Measurements from ENCODE around the gene SLC25A34.

SLC25A34 gene

DNA sequence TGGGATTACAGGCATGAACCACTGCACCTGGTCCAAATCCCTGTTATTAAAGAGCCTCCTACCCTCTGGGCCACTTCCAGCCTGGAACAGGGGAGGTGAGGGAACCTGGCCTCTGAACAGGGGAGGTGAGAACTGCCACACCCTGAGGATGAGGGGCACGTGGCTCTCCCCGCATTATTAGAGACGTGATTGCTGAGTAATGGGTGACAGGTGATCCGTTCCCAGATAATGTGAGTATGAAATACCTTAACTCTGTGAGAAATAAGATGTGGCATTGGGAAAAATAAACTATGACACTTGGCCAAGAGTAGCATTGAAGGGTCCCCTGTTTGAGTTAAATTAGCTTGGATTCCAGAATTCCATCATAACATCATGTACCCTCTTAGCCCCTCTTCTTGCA, 13.6 kb upstream of the SLC25A34 start (continued):
- no peak for TF ChIP-seq TSHZ1 (tag by site-specific recombination; IDR thresholded peaks at IDR 0.05; ENCODE audit: borderline replicate concordance)
- TF ChIP-seq PATZ1 (tag by site-specific recombination; IDR thresholded peaks at IDR 0.05): no peak
- no peak for TF ChIP-seq ZNF791 (tag by site-specific recombination; IDR thresholded peaks at IDR 0.05)
- TF ChIP-seq SCRT2 (tag by site-specific recombination; IDR thresholded peaks at IDR 0.05): no peak
- no peak for TF ChIP-seq ZNF629 (tag by site-specific recombination; IDR thresholded peaks at IDR 0.05)
- no peak for TF ChIP-seq ZXDB (tag by site-specific recombination; IDR thresholded peaks at IDR 0.05)
- no peak for TF ChIP-seq ZNF76 (tag by site-specific recombination; IDR thresholded peaks at IDR 0.05; ENCODE audit: borderline replicate concordance, low read depth)
- TF ChIP-seq ZNF433 (tag by site-specific recombination; IDR thresholded peaks at IDR 0.05; ENCODE audit: low read depth): no peak
- no peak for TF ChIP-seq ZNF223 (tag by site-specific recombination; IDR thresholded peaks at IDR 0.05)
- TF ChIP-seq ZNF837 (tag by site-specific recombination; IDR thresholded peaks at IDR 0.05): no peak
- TF ChIP-seq, protein P1, sequence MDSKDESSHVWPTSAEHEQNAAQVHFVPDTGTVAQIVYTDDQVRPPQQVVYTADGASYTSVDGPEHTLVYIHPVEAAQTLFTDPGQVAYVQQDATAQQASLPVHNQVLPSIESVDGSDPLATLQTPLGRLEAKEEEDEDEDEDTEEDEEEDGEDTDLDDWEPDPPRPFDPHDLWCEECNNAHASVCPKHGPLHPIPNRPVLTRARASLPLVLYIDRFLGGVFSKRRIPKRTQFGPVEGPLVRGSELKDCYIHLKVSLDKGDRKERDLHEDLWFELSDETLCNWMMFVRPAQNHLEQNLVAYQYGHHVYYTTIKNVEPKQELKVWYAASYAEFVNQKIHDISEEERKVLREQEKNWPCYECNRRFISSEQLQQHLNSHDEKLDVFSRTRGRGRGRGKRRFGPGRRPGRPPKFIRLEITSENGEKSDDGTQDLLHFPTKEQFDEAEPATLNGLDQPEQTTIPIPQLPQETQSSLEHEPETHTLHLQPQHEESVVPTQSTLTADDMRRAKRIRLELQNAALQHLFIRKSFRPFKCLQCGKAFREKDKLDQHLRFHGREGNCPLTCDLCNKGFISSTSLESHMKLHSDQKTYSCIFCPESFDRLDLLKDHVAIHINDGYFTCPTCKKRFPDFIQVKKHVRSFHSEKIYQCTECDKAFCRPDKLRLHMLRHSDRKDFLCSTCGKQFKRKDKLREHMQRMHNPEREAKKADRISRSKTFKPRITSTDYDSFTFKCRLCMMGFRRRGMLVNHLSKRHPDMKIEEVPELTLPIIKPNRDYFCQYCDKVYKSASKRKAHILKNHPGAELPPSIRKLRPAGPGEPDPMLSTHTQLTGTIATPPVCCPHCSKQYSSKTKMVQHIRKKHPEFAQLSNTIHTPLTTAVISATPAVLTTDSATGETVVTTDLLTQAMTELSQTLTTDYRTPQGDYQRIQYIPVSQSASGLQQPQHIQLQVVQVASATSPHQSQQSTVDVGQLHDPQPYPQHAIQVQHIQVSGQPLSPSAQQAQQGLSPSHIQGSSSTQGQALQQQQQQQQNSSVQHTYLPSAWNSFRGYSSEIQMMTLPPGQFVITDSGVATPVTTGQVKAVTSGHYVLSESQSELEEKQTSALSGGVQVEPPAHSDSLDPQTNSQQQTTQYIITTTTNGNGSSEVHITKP (tag by site-specific recombination; IDR thresholded peaks at IDR 0.05): no peak
- no peak for TF ChIP-seq ZNF362 (tag by site-specific recombination; IDR thresholded peaks at IDR 0.05)
- no peak for TF ChIP-seq ZBTB21 (tag by site-specific recombination; IDR thresholded peaks at IDR 0.05)
- no peak for TF ChIP-seq PRDM1 (tag by site-specific recombination; IDR thresholded peaks at IDR 0.05)
- no peak for TF ChIP-seq KLF9 (tag by site-specific recombination; IDR thresholded peaks at IDR 0.05; ENCODE audit: low read depth)

GRCh38 chr1:15722836-15723532, 13.1 kb upstream of the SLC25A34 start:
- no peak for TF ChIP-seq ZBTB48 (tag by site-specific recombination; IDR thresholded peaks at IDR 0.05)
- peak; percentile 41; the same call in 1 of the 2 replicates for TF ChIP-seq ZNF16 (tag by site-specific recombination; IDR thresholded peaks at IDR 0.05; ENCODE audit: low read depth)
- TF ChIP-seq PRDM1 (tag by site-specific recombination; IDR thresholded peaks at IDR 0.05): no peak
- TF ChIP-seq SP7 (tag by site-specific recombination; IDR thresholded peaks at IDR 0.05): no peak
- no peak for TF ChIP-seq ZNF133 (tag by site-specific recombination; IDR thresholded peaks at IDR 0.05)
- peak; percentile 69 for TF ChIP-seq ZFHX2 (tag by site-specific recombination; conservative IDR thresholded peaks at IDR 0.05)
- TF ChIP-seq EGR2 (tag by site-specific recombination; IDR thresholded peaks at IDR 0.05; ENCODE audit: low read depth): peak; percentile 59; the same call in 1 of the 2 replicates
- ChIA-PET CTCF (interaction anchor here (1.7 kb wide), 1 partner anchor 17 kb away, joined by 3 read pairs; no protein-coding TSS in a partner anchor), POLR2A (no interaction called here)
- Histone ChIP-seq H3K4me3 (ENCODE audit: low read depth, low read length) (no peak overlapping the region), H3K4me1 (ENCODE audit: control insufficient read depth, insufficient read depth, low read length) (no peaks in the 10 kb centered on the region), H3K36me3 (ENCODE audit: control insufficient read depth in 2 of 2, insufficient read depth in 1 of 2, low read length in 2 of 2) (peaks cover 4 to 90% of the 10 kb centered on the region in 2 experiments; a peak in 1 of 3 replicates), H3K9me3 (ENCODE audit: control insufficient read depth, insufficient read depth, low read depth, low read length) (no peaks in the 10 kb centered on the region), H3K27ac (ENCODE audit: extremely low read depth, low read depth, low read length) (no peak overlapping the region)

Data from HEK293 (cell line).